HL-60 (cell line): Measurements from ENCODE around the gene SEC16B.

Experiments
- GABPA ChIP-seq: IDR thresholded peaks from 2 replicates; pipeline ENCODE4 v1.6.1; 2012; ENCODE audit warnings: low read depth
- TF ChIP-seq, protein P1 (sequence below): IDR thresholded peaks from one replicate; pipeline ENCODE4 v1.5.1; 2011; ENCODE audit warnings: low read length, control low read depth, inconsistent platforms; ENCODE audit not compliant: insufficient read depth

DNA sequence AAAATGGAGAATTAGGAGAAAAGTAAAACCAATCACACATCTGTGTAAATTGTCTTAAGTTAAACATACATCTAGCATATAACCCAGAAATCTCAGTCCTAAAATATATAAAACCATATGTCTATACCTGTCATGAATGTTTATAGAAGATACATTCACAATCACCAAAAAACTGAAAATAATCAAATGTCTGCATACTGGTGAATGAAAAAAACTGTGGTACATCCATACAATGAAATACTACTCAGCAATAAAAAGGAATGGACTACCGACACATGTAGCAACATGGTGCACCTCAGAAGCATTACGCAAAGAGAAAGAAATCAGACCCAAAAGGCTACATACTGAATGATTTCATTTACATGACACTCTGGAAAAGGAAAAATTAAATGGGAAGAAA lies 47.7 kb upstream of the SEC16B start:
- TF ChIP-seq, protein P1, sequence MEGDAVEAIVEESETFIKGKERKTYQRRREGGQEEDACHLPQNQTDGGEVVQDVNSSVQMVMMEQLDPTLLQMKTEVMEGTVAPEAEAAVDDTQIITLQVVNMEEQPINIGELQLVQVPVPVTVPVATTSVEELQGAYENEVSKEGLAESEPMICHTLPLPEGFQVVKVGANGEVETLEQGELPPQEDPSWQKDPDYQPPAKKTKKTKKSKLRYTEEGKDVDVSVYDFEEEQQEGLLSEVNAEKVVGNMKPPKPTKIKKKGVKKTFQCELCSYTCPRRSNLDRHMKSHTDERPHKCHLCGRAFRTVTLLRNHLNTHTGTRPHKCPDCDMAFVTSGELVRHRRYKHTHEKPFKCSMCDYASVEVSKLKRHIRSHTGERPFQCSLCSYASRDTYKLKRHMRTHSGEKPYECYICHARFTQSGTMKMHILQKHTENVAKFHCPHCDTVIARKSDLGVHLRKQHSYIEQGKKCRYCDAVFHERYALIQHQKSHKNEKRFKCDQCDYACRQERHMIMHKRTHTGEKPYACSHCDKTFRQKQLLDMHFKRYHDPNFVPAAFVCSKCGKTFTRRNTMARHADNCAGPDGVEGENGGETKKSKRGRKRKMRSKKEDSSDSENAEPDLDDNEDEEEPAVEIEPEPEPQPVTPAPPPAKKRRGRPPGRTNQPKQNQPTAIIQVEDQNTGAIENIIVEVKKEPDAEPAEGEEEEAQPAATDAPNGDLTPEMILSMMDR, result no peak
- TF ChIP-seq GABPA, result no peak
